ENCODE results near the gene TRMT44. TPM values are rescaled to one million over a fixed set of nuclear protein-coding genes. Genes with fewer than 3 reads are reported as not detected.

The TRMT44 gene
- total RNA-seq, 1 experiment from 2014 or later = 25.8 TPM

DNA sequence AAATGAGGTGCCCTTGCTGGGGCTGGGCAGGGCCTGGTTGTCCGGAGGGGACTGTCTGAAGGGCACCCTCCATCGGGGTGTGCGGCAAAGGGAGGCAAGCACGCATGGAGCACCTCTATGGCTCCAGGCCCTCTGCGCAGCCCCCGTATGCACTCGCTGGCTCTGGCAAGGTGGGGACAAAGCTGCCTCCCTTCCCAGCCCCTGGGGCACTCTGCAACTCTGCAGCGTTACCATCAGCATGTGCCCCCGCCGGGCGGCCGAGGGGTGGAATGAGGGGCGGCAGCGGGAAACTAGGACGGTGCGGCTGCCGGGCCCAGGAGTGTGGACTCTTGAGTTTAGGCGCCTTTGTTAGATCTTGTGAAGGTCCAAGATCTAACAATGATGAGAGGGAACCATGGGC lies 26.4 kb downstream of the TRMT44 start:
- Histone ChIP-seq H3K9me3 (ENCODE audit: control insufficient read depth in 1 of 2, insufficient read depth in 1 of 2, low read depth in 1 of 2, low read length in 2 of 2) (no peaks in the 10 kb centered on the region), H3K4me1 (ENCODE audit: control insufficient read depth in 1 of 2, insufficient read depth in 2 of 2, low read length in 2 of 2) (no peaks in the 10 kb centered on the region), H3K9ac (ENCODE audit: low read length) (no peak overlapping the region), H3K27me3 (ENCODE audit: insufficient read depth, low read length) (no peaks in the 10 kb centered on the region), H3K27ac (ENCODE audit: low read depth, low read length) (no peak overlapping the region), H3K4me2 (ENCODE audit: low read length) (no peak overlapping the region), H3K36me3 (ENCODE audit: control insufficient read depth in 1 of 2, insufficient read depth in 2 of 2, low read length in 2 of 2) (peaks cover 7 to 30% of the 10 kb centered on the region in 2 experiments), H2AFZ (ENCODE audit: low read depth, low read length, poor library complexity, severe bottlenecking) (no peak overlapping the region), H3K9me2 (ENCODE audit: insufficient read depth) (no peaks in the 10 kb centered on the region), H4K20me1 (ENCODE audit: insufficient read depth) (no peaks in the 10 kb centered on the region), H3K4me3 (replicated peaks in 1 of 2; ENCODE audit: low read depth in 1 of 2, low read length in 2 of 2) (no peak overlapping the region), H3K79me2 (ENCODE audit: insufficient read depth, low read length) (no peaks in the 10 kb centered on the region)
- CTCF ChIA-PET = interaction anchor here (4.4 kb wide), 1 partner anchor 81 kb away, joined by 35 read pairs; no protein-coding TSS in a partner anchor
- intact Hi-C loops (cut with micrococcal nuclease) = loop anchor here (10.0 kb wide), 1 partner anchor 448 kb away; no protein-coding TSS in a partner anchor
- no peak for TF ChIP-seq YY1 (IDR thresholded peaks at IDR 0.05; ENCODE audit: extremely low read depth, insufficient replicate concordance, low read depth, low read length)
- TF ChIP-seq EZH2 (IDR thresholded peaks at IDR 0.05) = no peak
- TF ChIP-seq SP1 (IDR thresholded peaks at IDR 0.05; ENCODE audit: low read depth) = no peak
- no peak for TF ChIP-seq CEBPB (IDR thresholded peaks at IDR 0.05; ENCODE audit: low read depth)
- no peak for TF ChIP-seq ZBTB33 (IDR thresholded peaks at IDR 0.05; ENCODE audit: extremely low read depth, insufficient replicate concordance, low read length)
- TF ChIP-seq POLR2A (IDR thresholded peaks at IDR 0.05; ENCODE audit: borderline replicate concordance, extremely low read depth, insufficient read depth, insufficient read length) = no peak
- no peak for TF ChIP-seq ZFX (IDR thresholded peaks at IDR 0.05)
- TF ChIP-seq TCF7L2 (IDR thresholded peaks at IDR 0.05; ENCODE audit: borderline replicate concordance, extremely low read depth, insufficient read depth, insufficient read length) = no peak
- no peak for DNase-seq (ENCODE audit: low read depth, low spot score)
- no peak for ATAC-seq
- BruUV-seq (replicated peaks) = no TSS peak
- RAD21 ChIA-PET (ENCODE audit: low non-redundant PET in 1 of 2, low total read pairs in 2 of 2, uncharacterized antibody in 2 of 2, unreplicated experiment in 2 of 2) = no interaction called here
- POLR2A ChIA-PET = no interaction called here
